Skin of body (tissue), 2 donors: ENCODE measurements around the gene SKIDA1. TPM values are rescaled to one million over a fixed set of nuclear protein-coding genes. Genes with fewer than 3 reads are reported as not detected.

ENCODE experiments used
- DNase-seq: peaks from one replicate; lab custom pipeline; 2025; lab: John Stamatoyannopoulos, UW
- total RNA-seq: library from RNA; depleted of rRNA; stranded (reverse); fragments of >200 nt; gene quantifications from one replicate; pipeline ENCODE4 v1.2.3, GENCODE V29; 2014

The SKIDA1 gene
- total RNA-seq, 1 donor from 2014 or later = 1.2 TPM

DNA sequence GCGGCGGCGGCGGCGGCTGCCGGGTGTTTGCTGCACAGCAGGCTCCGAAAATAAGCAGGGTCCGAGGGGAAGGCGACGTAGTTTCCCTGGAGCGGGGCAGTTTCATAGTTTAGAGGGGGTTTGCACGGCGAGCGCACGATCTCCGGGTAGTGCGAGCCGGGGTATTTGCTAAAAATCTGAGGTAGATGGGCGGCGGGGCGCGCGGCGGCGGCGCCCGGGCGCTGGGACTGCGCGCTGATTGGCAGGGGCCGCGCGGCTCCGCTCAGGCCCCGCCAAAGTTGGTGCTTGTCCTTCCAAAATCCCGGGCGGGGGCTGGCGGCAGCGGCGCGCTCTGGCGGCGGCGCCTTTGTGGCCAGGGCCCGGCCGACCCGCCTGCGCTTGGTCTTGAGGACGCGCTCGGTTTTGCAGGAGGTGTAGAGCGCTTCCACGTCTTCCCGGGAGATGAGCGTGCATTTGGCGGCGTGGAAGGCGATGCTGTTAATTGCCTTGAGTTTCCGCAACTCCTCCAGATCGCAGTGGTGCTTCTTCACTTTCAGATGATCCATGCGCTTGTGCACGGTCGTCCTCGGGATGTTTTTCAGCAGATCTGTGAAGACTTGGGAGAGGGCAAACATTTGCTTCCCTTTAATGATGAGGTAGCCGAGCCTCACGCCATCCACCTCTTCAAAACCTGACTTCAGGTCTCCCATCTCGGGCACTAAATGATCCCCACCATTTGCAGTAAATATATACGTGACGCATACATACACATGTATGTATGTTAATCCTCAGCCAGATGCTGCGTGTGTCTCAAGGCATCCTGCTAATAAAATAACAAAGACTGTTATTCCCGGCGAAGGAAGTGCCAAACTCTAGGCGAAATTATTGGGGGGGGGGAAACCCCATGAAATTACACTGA, 8.1 kb downstream of the SKIDA1 start:
- DNase-seq = no peak

DNA sequence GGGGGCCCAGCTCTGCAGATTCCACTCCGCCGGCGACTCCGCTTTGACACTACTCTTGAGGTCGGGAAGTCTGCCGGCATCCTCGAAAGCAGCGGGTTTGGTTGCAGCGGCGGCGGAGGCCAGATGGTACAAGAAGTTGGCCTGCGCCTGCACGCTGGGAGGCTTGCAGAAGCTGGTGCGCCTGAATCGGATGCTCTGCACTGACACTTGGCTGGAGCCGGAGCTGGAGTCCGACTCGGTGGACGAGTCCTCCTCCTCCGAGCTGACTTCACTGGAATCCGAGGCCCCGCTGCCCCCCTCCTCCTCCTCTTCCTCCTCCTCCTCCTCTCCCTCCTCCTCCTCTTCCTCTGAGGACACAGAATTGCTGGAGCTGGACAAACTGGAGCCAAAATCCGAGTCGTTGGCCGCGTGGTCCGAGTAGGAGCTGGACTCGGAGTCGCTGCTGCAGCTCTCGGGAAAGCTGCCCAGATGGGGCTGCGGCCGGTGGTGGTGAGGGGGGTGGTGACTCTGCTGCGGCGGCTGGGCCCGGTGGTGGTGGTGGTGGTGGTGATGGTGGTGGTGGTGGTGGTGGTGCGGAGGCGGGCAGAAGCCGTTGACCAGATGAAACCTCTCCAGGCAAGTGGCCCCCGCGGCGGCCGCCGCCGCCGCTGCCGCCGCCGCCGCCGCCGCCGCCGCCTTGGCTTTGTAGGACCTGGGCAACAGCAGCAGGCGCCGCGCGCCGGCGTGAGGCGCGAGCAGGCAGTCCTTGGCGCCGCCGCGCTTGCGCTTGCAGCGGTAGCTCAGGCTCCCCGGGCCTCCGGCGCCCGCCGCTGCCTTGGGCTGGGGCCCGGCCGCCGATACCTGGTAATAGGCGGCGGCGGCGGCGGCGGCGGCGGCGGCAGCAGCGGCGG, 9.0 kb downstream of the SKIDA1 start:
- no peak for DNase-seq

DNA sequence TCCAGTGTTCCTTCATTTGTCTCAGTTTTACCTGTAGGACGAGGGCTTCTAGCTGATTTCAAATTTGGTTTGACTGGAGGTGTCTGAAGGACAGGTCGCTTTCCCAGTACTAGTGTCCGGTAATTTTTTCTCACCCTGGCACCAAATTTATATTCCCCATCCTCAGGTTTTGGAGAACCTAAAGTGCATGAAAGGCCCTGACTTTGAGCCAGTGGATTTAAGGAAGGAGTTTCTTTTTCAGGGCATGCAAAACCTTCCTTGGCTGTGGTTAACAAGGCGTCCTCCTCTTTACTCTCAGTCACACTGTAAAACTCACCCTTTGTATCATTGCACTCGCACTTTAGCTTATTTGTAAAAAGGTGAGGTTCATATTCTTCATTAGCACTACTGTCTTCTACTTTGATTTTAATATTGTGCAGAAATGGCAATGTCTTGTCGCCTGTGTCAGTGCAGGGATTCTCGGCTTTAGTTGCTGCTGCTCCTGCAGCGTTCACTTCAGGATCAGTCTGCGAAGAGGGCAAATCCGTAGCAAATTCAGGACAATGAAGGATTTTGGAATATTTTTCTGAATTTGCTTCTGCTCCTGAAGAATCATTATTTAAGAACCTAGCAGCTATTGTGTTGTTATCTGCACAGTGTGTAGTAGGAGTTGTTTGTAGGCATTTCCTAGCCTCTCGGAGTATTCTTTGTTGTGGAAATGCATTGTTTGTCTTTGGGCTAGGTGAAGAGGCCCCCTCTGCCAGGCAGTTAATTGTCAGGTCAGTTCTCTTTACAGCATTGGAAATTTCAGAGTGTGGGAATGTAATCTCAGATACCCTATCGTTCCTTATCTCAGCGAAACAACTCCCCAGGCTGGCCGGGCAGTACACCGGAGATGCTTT, 9.9 kb downstream of the SKIDA1 start:
- DNase-seq = no peak

DNA sequence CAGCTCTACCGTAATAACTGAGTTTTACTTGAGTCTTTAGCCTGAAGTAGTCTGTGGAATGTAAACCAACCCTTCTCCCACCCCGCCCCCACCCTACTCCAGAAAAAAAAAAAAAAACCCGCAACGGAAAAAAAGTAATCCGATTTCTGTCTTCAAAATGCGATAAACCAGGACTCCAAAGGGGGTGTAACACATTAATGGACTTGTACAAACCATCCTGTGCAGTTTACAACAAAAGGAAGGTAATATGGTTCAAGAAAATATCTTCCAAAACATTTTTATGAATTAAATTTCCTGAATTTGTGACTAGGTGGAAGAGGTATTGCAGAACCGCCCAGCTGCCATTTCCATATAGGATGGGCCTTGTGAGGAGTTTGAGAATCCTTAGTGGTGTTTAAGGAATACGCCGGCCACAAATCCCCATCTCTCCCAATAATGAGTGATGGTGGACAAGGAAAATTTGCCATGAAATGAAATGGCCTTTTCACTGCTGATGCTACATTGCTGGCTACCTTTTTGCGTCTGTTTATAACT, 10.6 kb downstream of the SKIDA1 start:
- DNase-seq = no peak

DNA sequence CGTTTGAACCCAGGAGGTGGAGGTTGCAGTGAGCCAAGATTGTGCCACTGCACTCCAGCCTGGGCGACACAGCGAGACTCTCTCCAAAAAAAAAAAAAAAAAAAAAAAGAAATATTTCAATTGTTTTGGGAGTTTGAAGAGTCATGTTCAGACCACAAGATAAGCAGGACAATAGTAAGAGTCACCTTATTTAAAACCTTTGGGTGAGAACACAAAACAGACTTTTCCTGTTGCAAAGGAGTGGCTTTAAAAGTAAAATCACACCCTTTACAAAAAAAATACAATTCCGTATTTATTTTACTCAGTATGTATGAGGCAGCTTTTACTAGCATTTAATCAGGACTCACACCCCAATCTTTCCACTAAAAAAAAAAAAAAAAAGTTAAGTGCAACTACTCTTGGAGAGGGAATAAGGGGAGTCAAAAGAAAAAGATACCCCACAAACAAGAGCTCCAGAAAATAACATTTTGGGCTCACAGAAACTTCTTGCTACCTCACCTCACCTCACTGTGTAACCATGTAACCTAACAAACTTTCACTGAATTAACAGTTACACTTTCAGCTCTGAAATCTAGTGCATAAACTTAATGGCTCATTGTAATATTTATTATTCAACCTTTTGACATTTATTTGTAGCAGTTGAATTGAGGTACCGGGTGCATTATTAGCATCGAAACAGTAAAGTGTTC, 11.2 kb downstream of the SKIDA1 start:
- DNase-seq = no peak

DNA sequence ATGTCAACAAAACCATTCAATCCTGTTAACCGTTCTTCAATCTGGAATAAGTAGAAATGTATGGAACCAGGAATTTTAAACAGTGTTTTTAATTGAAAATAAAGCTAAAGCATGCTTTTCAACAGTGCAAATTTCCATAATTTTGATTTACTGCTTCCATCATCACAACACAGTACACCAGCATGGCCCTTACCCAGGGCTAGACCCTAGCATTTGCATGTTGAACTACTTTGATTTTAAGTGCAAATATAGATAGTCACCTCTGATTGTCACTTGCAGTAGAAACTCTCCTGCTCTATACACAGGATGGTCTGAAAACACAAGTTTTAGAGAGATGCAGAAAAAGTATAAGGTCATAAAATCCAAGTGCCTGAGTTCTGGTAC, 12.1 kb downstream of the SKIDA1 start:
- DNase-seq = no peak

DNA sequence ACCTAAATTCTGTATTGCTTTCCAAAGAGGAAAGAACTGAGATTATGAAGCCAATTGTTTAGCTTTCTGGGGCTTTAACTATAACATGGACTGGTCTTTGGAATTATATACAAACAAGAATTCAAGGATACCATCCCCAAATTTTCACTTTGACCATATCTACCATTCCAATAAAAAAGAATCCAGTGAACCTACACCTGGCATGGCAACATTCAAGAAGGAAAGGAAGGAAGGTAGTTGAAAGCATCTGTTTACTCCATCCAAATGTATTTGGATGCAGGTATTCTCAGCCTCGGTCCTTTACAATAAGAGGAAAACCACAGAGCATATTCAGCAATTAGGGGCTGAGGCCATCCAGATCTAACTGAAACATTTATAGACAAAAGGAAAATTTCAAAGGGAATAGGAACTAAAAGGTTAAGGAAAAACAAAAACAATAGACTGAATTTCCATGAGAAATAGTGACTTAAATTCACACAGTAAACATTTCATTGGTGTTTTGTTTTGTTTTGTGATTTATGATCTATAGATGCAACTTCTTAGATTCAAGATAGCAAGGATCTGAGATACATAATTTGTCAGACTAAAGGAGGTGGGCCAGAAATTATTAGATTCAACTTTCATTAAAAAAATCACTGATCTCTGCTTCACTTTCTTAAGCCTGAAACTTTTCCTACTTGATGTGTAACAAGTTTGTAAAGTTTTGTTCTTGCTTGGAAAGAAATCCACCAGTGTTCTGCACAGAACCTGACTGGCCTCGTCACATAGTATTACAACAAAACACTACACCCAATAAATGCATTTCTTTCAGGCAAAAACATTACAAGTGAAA, 12.7 kb downstream of the SKIDA1 start:
- no peak for DNase-seq

DNA sequence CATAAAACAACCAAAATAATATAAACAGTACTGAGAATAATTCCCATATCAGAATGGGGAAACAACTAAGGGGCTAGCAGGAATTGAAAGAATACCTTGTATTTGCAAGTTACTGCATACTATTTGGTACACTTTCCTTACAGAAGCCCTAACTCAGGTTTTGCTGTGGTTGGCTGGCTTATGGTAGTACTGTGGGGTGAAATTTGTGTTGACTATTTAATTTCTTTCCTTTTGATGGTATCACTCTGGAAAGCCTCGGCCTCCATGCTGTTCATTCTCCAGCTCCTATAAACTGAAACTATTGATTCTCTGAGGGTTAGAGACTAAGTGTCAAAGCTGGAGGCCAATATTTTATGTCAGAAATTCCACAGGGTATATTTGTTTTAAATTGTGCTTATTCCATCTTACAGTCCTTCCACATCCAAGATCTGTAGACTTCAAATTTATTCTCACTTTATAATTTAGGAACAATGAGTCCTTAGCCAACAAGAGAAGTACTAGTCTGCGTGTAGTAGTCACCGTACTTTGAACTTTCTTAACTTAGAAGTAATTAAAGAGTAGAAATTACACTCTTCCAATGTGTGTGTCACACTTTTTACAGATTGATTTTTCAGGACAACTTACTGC, 13.4 kb downstream of the SKIDA1 start:
- DNase-seq = no peak

DNA sequence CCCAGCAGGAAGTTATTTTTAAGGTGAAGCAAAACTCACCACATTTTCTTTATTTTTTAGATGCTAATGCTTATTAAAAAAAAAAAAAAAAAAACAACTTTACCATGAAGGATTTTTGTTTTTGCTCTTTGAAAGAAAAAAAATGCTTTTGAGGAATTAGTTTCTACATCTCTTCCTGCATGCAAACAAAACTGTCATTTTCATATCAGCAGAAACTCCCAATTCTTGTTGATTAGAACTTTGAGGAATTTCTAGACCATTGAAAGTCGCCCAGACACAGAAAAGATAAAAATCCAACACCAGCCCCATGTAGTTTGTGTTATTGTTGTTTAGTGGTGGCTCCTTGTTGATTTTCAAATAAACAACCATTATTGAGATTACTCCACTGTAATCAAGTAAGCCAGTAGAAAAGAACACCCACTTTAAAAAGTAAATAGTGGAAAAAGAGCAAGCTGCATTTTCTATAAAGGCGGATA, 14.3 kb downstream of the SKIDA1 start:
- no peak for DNase-seq

DNA sequence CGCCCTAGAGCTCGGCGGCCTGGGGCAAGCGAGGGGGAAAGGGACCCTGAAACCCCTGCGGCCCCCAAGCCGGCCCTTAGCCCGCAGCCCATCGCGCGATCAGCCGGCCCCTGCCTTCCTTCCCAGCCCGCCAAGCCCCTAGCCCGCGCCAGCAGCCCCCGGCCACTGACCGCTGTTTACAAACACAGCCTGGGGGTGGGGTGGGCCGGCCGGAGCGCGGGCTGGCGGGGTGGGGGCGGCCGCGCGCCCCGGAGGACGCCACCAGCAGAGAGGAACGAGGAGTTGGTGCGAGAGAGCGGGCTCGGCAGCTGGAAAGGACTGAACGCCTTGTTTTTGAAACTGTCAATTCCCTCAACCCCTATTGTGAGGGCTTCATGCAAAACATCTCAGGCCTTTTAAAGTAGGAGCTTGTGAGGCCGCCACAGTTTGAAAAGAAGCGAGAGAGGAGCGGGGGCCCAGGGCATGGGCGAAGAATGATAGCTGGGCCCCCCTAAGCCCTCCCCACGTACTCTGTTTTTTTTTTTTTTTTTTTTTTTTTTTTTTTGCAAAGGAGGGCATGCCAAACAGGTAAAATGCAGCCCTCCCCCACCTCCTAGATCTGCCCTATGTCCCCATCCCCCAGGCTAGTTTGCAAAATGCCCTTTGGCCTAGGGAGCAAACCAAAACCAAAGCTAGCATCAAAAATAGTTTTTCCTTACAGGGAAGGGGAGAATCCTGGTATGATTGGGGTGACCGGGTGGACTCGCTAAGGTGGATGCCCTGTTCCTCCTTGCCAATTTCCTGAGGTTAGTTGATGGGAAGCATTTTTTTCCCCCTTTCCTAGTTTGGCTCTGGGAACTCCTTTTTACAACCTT, 15.0 kb downstream of the SKIDA1 start:
- no peak for DNase-seq

DNA sequence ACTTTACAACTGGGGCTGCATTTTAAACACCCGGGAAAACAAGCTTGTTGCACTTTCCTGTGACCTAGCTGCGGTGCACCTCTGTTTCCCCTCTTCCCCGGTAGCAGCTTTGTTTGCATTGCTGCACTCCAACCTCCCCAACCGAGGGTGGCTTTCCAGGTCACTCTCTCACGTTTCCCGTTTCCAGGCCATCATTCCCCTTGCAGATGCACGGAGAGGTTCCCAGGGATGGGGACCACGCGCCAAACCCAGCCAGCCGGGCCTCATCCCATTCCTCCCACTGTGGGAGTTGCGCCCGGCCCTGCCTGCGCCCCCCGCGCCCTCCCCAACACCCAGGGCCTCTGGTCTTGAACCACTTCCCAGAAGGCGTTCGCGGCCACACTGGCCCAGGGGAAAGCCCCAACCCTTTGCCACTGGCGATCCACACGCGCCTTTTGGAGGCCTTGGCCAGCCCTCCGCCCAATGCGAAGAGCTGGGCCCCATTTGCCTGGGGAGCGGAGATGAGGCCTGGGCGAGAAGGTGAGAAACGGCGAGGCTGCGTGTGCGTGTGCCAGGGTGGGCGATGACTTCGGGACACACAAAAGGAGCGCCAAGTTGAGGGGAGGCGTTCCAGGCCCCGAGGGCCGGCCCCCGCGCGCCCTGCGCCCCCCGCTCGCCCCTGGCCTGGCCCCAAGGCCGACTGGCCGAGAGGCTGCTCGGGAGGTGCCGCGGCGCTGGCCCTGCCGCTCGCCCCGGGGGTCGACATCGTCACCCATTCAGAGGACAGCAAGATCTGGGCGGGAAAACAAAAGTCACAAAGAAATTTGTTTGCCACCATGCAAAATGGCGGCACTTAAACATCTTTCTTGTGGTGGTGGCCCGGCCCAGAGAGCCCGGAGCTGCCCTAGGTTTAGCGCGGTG, 15.9 kb downstream of the SKIDA1 start:
- no peak for DNase-seq

DNA sequence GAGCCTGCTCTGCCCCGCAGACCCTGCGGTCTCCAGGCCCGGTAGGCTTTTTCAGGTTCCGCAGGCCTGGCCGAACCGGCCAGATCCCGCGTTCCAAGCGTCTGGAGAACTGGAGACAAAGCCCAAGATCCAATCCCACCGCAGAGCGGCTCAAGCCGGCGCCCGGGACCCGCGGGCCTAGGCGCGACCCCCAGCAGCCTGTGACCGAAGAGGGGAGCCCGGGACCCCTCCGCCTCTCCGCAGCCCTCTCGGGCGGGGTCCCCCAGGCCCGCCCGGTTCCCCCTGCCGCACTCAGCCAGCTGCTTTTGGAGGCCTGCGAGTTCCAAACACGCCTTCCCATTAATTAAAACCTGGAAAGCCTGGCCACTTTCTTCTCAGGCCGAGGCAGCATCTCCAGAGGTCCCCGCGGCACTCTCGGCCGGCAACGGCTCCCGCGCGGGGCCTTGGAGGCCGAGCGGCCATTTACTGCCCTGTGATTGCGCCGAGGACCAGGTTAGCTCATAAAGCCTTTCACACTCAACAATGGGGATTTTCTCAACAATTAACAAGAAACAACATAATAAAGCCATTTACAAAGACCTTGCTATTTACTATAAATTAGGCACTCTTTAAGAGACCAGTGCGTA, 16.7 kb downstream of the SKIDA1 start:
- DNase-seq = no peak

DNA sequence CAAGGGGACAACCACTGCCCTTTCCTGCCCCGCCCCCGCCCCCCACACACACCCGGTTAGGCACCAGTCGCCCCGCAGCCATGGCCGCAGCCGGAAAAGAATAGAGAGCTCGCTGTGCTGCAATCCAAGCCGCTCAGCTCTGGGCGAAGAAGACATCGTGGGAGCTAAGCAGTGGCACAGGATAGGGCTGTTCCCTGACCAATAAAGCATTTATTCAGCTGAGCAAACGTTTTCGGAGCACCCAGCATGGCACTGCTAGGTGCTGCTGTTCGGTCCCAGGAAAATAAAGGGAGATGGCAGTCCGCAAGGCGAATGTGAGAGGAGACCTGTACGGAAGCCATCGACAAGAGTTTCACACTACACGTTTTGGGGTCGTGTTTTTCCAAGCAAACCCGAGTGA, 18.3 kb downstream of the SKIDA1 start:
- DNase-seq = no peak

DNA sequence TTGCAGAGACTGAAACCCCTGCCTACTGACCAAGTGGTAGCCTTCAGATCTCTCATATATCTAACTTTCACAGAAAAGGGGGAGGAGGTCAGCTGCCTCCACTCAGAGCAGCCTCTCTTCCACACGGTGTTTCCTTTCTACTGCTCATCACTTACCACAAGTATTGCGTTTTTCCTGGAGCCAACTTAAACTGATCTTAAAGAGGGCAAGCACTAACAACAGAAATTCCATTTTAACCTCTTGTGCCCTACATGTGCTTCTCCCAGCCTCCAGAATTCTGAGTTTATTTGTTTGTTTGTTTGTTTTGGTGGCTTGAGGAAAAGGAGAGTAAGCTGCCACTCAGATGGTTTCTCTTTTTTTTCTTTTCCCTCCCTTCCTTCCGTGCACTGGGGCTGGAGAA, 19.1 kb downstream of the SKIDA1 start:
- no peak for DNase-seq

DNA sequence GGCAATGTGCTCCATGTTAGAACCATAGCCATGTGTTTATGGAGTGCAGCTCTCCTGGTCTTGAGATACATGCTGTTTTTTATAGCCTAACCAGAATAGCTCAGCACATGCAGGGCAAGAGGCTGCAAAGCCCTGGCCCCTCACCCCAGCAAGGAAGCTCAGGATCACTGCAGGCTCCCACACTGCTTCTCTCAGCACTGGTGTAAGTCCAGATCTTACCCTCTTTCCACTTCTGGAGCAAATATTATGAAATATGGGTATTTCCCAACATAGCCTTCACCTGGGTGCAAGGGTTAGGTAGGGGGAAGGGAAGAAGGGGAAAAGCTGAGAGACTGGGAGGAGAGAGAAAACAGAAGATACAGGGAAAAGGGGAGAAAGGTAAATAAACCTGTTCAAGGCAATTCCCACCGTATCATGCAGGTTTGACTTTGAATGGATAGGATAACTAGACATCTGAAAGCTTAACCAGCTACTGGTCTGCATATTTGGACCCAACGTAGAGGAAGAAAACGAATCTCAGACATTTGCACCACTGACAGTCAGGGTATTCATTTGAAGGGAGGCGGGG, 19.7 kb downstream of the SKIDA1 start:
- DNase-seq = no peak

DNA sequence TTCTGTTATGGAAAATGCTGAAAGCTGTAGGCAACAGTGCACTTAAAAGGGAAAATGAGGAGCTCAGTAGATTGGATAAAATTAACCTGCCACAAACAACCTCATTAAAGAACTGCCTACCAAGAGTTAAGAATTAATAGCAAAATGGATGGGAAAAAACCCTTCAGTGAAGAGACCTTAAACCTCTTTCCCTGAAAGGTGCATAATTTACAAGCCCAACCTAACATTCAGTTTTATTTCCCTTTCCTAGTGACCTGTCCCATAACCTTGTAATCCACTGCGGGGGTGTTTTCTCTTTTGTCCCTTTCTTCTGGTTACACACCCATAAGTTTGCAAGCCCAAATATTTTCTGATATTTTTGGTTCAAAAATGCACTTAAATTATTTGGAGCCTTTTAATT, 21.9 kb downstream of the SKIDA1 start:
- no peak for DNase-seq
